Esophagus muscularis mucosa (tissue), 4 donors: ENCODE data around the gene LMO7. TPM values are rescaled to one million over a fixed set of nuclear protein-coding genes. Genes with fewer than 3 reads are reported as not detected.

ENCODE experiments used
- DNase-seq: peaks from one replicate; pipeline ENCODE4 v3.0.0-alpha.2; 2017; ENCODE audit errors: extremely low spot score
- H3K27ac ChIP-seq, 4 donors: fragments of 200-600 bp; sonication (generic); replicated peaks in 1 of 4; 1 replicate in 3 of 4; 2 replicates in 1 of 4; pipeline ENCODE4 v1.5.1; 2016 to 2019; ENCODE audit warnings: mild to moderate bottlenecking in 1 of 4
- H3K27me3 ChIP-seq, 4 donors: fragments of 200-600 bp; sonication (generic); one replicate each; pipeline versions ENCODE4 v1.5.1 to v1.6.0; 2016 to 2019
- H3K36me3 ChIP-seq, 4 donors: fragments of 200-600 bp; sonication (generic); one replicate each; pipeline ENCODE4 v1.5.1; 2016 to 2019
- H3K4me1 ChIP-seq, 4 donors: fragments of 200-600 bp; sonication (generic); one replicate each; pipeline ENCODE4 v1.5.1; 2016 to 2019
- H3K4me3 ChIP-seq, 4 donors: fragments of 200-600 bp; sonication (generic); 1 replicate in 2 of 4; 2 replicates in 2 of 4; pipeline ENCODE4 v1.5.1; 2016 to 2019; ENCODE audit warnings: mild to moderate bottlenecking in 4 of 4, moderate library complexity in 1 of 4
- H3K9me3 ChIP-seq, 4 donors: fragments of 200-600 bp; sonication (generic); 1 replicate in 3 of 4; 2 replicates in 1 of 4; pipeline ENCODE4 v1.5.1; 2016 to 2019
- EP300 ChIP-seq: sonication (generic); formaldehyde crosslinking; IDR thresholded peaks from one replicate; pipeline ENCODE4 v1.6.1; 2017; ENCODE audit warnings: antibody characterized with exemption
- POLR2A ChIP-seq: fragments of 450-650 bp; IDR thresholded peaks from one replicate; pipeline ENCODE4 v1.6.1; 2017; ENCODE audit warnings: antibody characterized with exemption, moderate library complexity, mild to moderate bottlenecking, low read depth
- POLR2AphosphoS5 ChIP-seq, 2 donors: sonication (generic); formaldehyde crosslinking; IDR thresholded peaks; one replicate each; pipeline ENCODE4 v1.6.1; 2017; ENCODE audit warnings: antibody characterized with exemption in 2 of 2
- WGBS: methylation state at CpG from one replicate; pipeline ENCODE4 v1.1.5; 2018; 5-methylcytosine and 5-hydroxymethylcytosine counted together
- intact Hi-C: fragments of 100-400 bp; cut with DNase I; formaldehyde crosslinking; loops from one replicate; pipeline ENCODE4 v1.15.1; 2023
- total RNA-seq, 4 donors: library from RNA; depleted of rRNA; stranded (reverse); fragments of >200 nt; gene quantifications; one replicate each; pipeline versions ENCODE4 v1.1.0 to v1.2.1, GENCODE V29; 2016
- TF ChIP-seq, protein P1 (sequence below), 3 experiments: fragments of 200-600 bp in 2 of 3; fragments of 450-650 bp in 1 of 3; sonication (generic) in 2 of 3; IDR thresholded peaks; one replicate each; pipeline ENCODE4 v1.5.1; 2017 to 2019; ENCODE audit warnings: antibody characterized with exemption in 3 of 3, mild to moderate bottlenecking in 2 of 3, moderate library complexity in 1 of 3

Gene LMO7
- total RNA-seq, 4 donors from 2014 or later = 11.4 to 17.8 (median 14.7) TPM

DNA sequence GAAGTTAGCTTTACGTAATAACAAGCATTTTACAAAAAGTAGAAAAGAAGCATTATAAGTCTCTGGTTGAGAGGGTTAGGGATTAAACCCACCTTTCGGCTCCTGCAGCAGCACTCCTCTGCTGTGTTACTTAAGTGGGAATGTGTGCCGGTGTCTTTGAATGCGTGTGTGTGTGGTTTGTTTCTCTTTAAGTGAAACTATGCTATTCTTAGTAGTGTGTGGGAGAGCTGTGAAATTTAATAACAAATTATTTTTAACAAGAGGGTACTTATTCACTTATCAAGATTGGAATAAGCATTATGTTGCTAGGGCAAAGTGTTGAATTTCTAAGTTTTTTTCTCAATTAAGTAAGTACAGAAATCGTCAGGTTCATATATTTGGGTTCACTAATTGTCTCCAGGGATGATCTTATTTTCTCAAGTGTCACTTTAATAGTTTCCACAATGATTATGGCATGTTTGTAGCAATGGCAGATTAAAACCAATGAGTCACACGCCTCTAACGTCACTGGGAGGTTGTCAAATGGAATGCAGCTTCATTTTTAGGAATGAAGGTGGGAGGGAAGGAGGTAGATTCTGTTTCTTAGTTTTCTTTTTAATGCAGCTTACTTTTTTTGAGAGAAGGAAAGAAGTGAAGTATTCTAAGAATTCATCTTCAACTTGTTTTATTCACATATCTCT lies 151.3 kb downstream of the LMO7 start:
- DNase-seq = no peak
- H3K27ac ChIP-seq = no peak overlapping the region
- 55% methylated on average over 7 of the region's 7 CpGs for WGBS
- intact Hi-C loops = no loop called here
- H3K9me3 ChIP-seq = no peaks in the 10 kb centered on the region
- no peak overlapping the region for H3K4me3 ChIP-seq
- TF ChIP-seq POLR2AphosphoS5 (IDR thresholded peaks at IDR 0.05) (no peak), EP300 (no peak), POLR2A (no peak)
- TF ChIP-seq, protein P1, sequence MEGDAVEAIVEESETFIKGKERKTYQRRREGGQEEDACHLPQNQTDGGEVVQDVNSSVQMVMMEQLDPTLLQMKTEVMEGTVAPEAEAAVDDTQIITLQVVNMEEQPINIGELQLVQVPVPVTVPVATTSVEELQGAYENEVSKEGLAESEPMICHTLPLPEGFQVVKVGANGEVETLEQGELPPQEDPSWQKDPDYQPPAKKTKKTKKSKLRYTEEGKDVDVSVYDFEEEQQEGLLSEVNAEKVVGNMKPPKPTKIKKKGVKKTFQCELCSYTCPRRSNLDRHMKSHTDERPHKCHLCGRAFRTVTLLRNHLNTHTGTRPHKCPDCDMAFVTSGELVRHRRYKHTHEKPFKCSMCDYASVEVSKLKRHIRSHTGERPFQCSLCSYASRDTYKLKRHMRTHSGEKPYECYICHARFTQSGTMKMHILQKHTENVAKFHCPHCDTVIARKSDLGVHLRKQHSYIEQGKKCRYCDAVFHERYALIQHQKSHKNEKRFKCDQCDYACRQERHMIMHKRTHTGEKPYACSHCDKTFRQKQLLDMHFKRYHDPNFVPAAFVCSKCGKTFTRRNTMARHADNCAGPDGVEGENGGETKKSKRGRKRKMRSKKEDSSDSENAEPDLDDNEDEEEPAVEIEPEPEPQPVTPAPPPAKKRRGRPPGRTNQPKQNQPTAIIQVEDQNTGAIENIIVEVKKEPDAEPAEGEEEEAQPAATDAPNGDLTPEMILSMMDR (IDR thresholded peaks at IDR 0.05) = no peak
- H3K4me1 ChIP-seq = peaks cover 16 to 34% (median 27%) of the 10 kb centered on the region in 4 donors
- no peaks in the 10 kb centered on the region for H3K36me3 ChIP-seq
- no peaks in the 10 kb centered on the region for H3K27me3 ChIP-seq

DNA sequence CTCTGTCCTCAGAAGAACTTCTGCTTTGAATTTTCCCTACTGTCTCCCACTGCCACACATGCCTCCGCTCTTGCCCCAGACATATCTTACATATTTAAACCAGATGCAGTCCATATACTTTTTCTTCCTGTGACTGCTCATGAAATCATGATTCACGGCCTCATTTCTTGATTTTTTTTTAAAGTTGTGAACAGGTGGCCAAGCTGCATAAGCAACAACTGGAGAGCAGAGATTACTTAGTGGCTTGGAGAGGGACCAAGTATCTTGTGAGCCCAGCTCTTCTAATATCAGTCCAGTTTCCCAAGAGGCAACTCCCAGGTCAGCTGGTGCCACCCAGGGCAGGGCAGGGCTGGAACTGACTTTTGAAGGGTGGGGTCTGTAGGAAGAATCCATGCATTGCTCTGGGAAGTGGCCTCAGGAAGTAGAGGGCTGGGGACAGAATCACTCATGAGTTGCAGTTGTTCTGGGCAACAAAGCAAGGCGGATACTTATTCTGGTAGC lies 152.4 kb downstream of the LMO7 start:
- H3K27ac ChIP-seq = no peak overlapping the region
- no peak for TF ChIP-seq POLR2A
- TF ChIP-seq, protein P1 (IDR thresholded peaks at IDR 0.05) = no peak
- TF ChIP-seq EP300 = no peak
- TF ChIP-seq POLR2AphosphoS5 (IDR thresholded peaks at IDR 0.05) = no peak
- H3K4me3 ChIP-seq = no peak overlapping the region
- intact Hi-C loops = no loop called here
- peaks cover 16 to 34% (median 27%) of the 10 kb centered on the region in 4 donors for H3K4me1 ChIP-seq
- no peaks in the 10 kb centered on the region for H3K27me3 ChIP-seq
- no peak for DNase-seq
- WGBS = 50% methylated on average over 3 of the region's 3 CpGs
- H3K9me3 ChIP-seq = no peaks in the 10 kb centered on the region
- no peaks in the 10 kb centered on the region for H3K36me3 ChIP-seq

DNA sequence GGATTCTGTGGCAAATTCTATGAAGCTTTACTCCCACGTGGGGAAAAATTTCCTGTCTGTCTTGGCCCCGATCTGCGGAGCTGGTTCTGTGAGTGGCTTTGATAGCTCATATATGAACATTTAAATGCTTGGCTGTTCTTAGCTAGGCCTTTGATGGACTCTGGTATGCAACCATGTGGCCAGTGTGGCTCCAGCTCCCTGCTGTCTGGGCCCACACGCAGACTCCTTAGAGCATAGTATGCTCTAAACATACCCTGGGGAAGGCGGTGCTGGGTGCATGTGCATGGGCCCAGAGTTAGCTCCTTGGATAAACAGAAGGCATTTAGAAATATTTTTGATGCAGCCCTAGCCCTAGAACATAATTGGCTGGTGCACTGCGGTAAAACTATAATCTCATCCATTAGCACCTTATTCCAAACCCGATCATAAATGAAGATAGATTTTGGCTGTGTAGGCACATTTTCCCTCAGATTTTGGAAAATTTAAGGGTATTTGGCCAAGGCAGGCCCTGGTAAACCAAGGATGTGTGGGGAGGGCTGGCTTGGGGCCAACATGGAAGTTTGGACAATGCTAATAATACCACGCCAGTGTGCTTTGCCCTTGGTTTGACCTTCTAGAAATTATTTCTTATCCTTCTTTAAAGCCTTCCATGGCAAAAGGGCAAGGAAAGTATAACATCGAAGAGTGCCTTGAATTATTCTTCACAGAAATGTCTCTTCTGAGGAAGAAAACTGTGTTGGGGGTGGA lies 153.5 kb downstream of the LMO7 start:
- Histone ChIP-seq H3K27ac (no peak overlapping the region), H3K9me3 (no peaks in the 10 kb centered on the region), H3K4me1 (peaks cover 16 to 34% (median 27%) of the 10 kb centered on the region in 4 donors), H3K27me3 (no peaks in the 10 kb centered on the region), H3K4me3 (no peak overlapping the region), H3K36me3 (no peaks in the 10 kb centered on the region)
- intact Hi-C loops = no loop called here
- WGBS = 65% methylated on average over 9 of the region's 9 CpGs
- DNase-seq = no peak
- no peak for TF ChIP-seq POLR2AphosphoS5 (IDR thresholded peaks at IDR 0.05)
- no peak for TF ChIP-seq EP300
- TF ChIP-seq, protein P1 (IDR thresholded peaks at IDR 0.05) = no peak
- TF ChIP-seq POLR2A = no peak

DNA sequence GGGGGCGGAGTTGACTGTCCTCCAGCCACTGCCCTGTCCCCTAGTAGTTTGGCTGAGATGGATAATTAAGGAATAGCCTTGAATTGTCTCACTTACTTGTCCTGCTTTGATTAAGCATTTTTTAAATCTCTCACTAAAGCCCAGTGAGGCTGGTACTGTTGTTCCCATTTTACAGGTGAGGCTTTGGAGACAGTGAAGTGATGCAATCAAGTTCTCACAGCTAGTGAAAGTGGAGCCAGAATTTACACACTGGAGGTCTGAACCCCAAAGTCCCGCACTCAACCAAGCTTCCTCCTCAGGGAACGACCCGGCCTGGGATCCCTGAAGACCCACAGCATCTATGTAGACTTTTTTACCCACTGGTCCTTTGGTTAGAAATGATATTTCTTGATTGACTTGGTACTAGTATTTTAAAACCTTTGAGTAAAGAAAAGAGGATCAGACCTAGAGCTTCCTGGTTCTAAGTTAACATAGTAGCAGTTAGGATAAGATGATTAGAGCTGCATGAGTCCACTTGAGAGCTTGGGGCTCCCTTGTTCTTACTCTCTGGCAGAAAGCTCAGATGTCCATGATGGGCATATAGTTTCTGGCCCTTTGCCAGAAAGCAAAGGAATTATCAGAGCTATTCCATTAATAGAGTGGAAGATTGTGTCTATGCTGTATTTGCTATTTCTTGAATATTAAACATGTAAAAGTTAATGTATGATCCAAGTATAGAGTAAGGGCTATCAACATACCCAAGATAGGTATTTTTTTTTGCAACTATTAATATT lies 154.3 kb downstream of the LMO7 start:
- Histone ChIP-seq H3K4me3 (no peak overlapping the region), H3K36me3 (no peaks in the 10 kb centered on the region), H3K27me3 (no peaks in the 10 kb centered on the region), H3K27ac (no peak overlapping the region), H3K4me1 (peaks cover 16 to 34% (median 27%) of the 10 kb centered on the region in 4 donors), H3K9me3 (no peaks in the 10 kb centered on the region)
- DNase-seq = no peak
- no peak for TF ChIP-seq POLR2A
- no peak for TF ChIP-seq EP300
- TF ChIP-seq, protein P1 (IDR thresholded peaks at IDR 0.05) = no peak
- no peak for TF ChIP-seq POLR2AphosphoS5 (IDR thresholded peaks at IDR 0.05)
- WGBS = 93% methylated on average over 4 of the region's 4 CpGs
- intact Hi-C loops = no loop called here
